Caco-2 (cell line): ENCODE results near the gene EBF3. TPM values are rescaled to one million over a fixed set of nuclear protein-coding genes. Genes with fewer than 3 reads are reported as not detected.

Source experiments
- BruUV-seq: library from RNA; stranded (reverse); fragments of 400-500 nt; replicated peaks from 2 replicates; lab custom pipeline; 2021; lab: Mats Ljungman, UMichigan
- CTCF ChIA-PET: fragments of 300-600 bp; sonication (Branson Sonifier 250); formaldehyde crosslinking; loops from one replicate; lab custom pipeline; 2022; ENCODE audit warnings: antibody characterized with exemption; lab: Charles Lee
- POLR2A ChIA-PET: fragments of 300-600 bp; sonication (Branson Sonifier 250); formaldehyde crosslinking; loops from one replicate; lab custom pipeline; 2022; ENCODE audit warnings: antibody characterized with exemption; lab: Charles Lee
- DNase-seq, 2 experiments: peaks; one replicate each; pipeline versions ENCODE4 v3.0.0 to v3.0.0-alpha.2; 2020 to 2022
- H3K27me3 ChIP-seq: replicated peaks from 2 replicates; pipeline ENCODE4 v1.6.0; 2011; ENCODE audit warnings: low read length; ENCODE audit not compliant: control insufficient read depth, insufficient read depth
- H3K36me3 ChIP-seq: 2 replicates; pipeline ENCODE4 v1.5.1; 2011; ENCODE audit warnings: low read length; ENCODE audit not compliant: control insufficient read depth, insufficient read depth
- H3K4me1 ChIP-seq: fragments of 250-450 bp; sonication (Bioruptor Pico); 2 replicates; pipeline ENCODE4 v1.5.1; 2020; ENCODE audit warnings: mild to moderate bottlenecking
- H3K4me3 ChIP-seq: 2 replicates; pipeline ENCODE4 v1.5.1; 2011; ENCODE audit warnings: low read depth, mild to moderate bottlenecking, control low read depth, low read length
- H3K9me3 ChIP-seq: fragments of 250-450 bp; sonication (Bioruptor Pico); 2 replicates; pipeline ENCODE4 v1.5.1; 2020; ENCODE audit warnings: mild to moderate bottlenecking, moderate library complexity
- H3K27ac Mint-ChIP-seq: one replicate; pipeline ENCODE4 v1.8.0; 2022; ENCODE audit warnings: mixed read lengths; ENCODE audit not compliant: unreplicated experiment
- H3K27me3 Mint-ChIP-seq: one replicate; pipeline ENCODE4 v1.8.0; 2022; ENCODE audit warnings: mixed read lengths; ENCODE audit not compliant: insufficient read depth, unreplicated experiment
- H3K36me3 Mint-ChIP-seq: one replicate; pipeline ENCODE4 v1.8.0; 2022; ENCODE audit warnings: mild to moderate bottlenecking, mixed read lengths; ENCODE audit not compliant: insufficient read depth, unreplicated experiment
- H3K4me1 Mint-ChIP-seq: one replicate; pipeline ENCODE4 v1.8.0; 2022; ENCODE audit warnings: low read depth, mixed read lengths; ENCODE audit not compliant: unreplicated experiment
- H3K4me3 Mint-ChIP-seq: one replicate; pipeline ENCODE4 v1.8.0; 2022; ENCODE audit warnings: mild to moderate bottlenecking, moderate library complexity, mixed read lengths; ENCODE audit not compliant: unreplicated experiment
- H3K9me3 Mint-ChIP-seq: one replicate; pipeline ENCODE4 v1.8.0; 2022; ENCODE audit warnings: mixed read lengths; ENCODE audit not compliant: unreplicated experiment
- intact Hi-C: fragments of 100-400 bp; cut with micrococcal nuclease; formaldehyde crosslinking; loops from one replicate; pipeline ENCODE4 v1.10.0; 2022; ENCODE audit not compliant: unreplicated experiment
- total RNA-seq: library from RNA; stranded (reverse); gene quantifications from 2 replicates; pipeline ENCODE4 v1.2.3, GENCODE V29; 2022
- TF ChIP-seq, protein P1 (sequence below), 2 experiments: fragments of 200-600 bp in 1 of 2; IDR thresholded peaks; 1 replicate in 1 of 2; 2 replicates in 1 of 2; pipeline versions ENCODE4 v1.5.1 to v1.8.0; 2011 to 2022; ENCODE audit warnings: antibody characterized with exemption in 1 of 2, control low read depth in 1 of 2, inconsistent platforms in 1 of 2, low read depth in 1 of 2, low read length in 1 of 2, mild to moderate bottlenecking in 1 of 2, moderate library complexity in 1 of 2; ENCODE audit not compliant: insufficient read depth in 1 of 2, severe bottlenecking in 1 of 2, unreplicated experiment in 1 of 2

The EBF3 gene
- total RNA-seq, 1 experiment from 2014 or later: 0.79 TPM

DNA sequence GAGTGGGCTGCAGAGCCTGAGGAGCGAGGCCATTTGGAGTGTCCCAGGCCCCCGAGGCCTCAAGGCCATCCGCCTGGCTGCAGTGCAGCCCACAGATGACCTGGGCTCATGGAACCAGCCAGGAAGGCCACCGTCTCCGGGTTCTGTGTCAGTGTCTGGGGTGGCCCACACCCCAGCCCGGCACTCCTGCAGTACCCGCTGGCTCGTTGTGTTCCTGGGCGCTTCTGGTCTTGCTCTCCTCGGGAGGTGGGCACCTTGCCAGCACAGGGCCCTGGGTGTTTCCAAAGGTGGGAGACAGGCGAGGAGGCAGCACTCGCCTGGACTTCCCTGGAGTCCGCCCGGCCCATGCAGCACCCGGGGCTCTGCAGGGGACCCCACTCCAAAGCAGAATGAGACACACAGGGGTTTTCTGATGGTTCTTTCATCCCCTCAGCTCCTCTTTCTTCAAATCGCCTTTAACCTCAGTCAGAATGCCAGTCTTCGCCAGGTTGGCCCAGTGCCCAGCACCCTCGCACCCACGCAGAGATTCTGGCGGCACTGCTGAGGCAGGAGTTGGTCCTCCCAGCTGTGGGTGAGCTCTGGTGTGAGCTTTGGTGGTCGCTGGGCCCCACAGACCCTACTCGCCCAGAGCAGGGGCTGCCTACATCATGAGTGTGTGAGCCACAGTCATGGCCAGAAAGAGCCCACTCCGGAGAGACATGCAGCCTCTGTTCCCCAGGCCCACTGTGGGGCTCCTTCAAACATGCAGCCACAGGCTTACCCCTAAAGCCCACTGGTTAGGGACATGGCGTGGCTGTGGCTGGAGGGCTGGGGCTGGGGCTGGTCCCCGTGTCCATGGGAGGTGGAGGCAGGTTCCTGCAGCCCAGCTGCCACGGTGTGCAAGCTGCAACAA lies 155.7 kb downstream of the EBF3 start:
- H3K36me3 Mint-ChIP-seq: no peaks in the 10 kb centered on the region
- H3K27ac Mint-ChIP-seq: no peak overlapping the region
- Histone ChIP-seq H3K4me3 (no peak overlapping the region), H3K27me3 (no peaks in the 10 kb centered on the region; the same call in 1 of the 2 replicates), H3K36me3 (no peaks in the 10 kb centered on the region), H3K9me3 (peaks cover 5% of the 10 kb centered on the region; the same call in 1 of the 2 replicates), H3K4me1 (no peaks in the 10 kb centered on the region)
- TF ChIP-seq, protein P1, sequence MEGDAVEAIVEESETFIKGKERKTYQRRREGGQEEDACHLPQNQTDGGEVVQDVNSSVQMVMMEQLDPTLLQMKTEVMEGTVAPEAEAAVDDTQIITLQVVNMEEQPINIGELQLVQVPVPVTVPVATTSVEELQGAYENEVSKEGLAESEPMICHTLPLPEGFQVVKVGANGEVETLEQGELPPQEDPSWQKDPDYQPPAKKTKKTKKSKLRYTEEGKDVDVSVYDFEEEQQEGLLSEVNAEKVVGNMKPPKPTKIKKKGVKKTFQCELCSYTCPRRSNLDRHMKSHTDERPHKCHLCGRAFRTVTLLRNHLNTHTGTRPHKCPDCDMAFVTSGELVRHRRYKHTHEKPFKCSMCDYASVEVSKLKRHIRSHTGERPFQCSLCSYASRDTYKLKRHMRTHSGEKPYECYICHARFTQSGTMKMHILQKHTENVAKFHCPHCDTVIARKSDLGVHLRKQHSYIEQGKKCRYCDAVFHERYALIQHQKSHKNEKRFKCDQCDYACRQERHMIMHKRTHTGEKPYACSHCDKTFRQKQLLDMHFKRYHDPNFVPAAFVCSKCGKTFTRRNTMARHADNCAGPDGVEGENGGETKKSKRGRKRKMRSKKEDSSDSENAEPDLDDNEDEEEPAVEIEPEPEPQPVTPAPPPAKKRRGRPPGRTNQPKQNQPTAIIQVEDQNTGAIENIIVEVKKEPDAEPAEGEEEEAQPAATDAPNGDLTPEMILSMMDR (IDR thresholded peaks at IDR 0.05; ENCODE audit: insufficient read depth in 1 of 2, low read depth in 1 of 2, low read length in 1 of 2, severe bottlenecking in 1 of 2, unreplicated experiment in 1 of 2): no peak
- CTCF ChIA-PET: no interaction called here
- H3K4me1 Mint-ChIP-seq: no peaks in the 10 kb centered on the region
- no peak for DNase-seq
- no peak overlapping the region for H3K4me3 Mint-ChIP-seq
- H3K9me3 Mint-ChIP-seq: peaks cover 25% of the 10 kb centered on the region
- intact Hi-C loops: no loop called here
- BruUV-seq: no TSS peak
- POLR2A ChIA-PET: no interaction called here
- peaks cover 6% of the 10 kb centered on the region for H3K27me3 Mint-ChIP-seq

DNA sequence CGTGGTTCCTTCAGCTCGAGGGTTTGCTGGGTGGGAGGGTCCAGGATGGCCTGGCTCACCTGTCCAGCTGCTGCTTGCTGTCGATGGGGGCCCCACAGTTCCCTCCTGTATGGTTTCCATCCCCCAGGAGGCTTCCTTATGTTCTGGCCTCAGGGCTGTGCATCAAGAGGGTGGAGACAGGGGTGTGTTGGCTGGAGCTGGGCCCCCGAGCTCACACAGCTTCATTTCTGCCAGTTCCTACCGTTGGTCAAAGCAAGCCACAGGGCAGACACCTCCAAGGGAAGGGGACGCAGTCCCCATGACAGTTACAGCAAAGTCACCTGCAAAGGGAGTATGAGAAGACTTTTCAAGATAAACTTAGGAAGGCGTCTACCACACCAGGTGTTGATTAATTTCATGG lies 156.9 kb downstream of the EBF3 start:
- H3K4me3 ChIP-seq: no peak overlapping the region
- peaks cover 5% of the 10 kb centered on the region; the same call in 1 of the 2 replicates for H3K9me3 ChIP-seq
- H3K36me3 ChIP-seq: no peaks in the 10 kb centered on the region
- H3K27me3 Mint-ChIP-seq: peaks cover 9% of the 10 kb centered on the region
- intact Hi-C loops: no loop called here
- BruUV-seq: no TSS peak
- H3K27me3 ChIP-seq: no peaks in the 10 kb centered on the region; the same call in 1 of the 2 replicates
- no peak overlapping the region for H3K27ac Mint-ChIP-seq
- CTCF ChIA-PET: no interaction called here
- no peaks in the 10 kb centered on the region for H3K4me1 Mint-ChIP-seq
- H3K4me3 Mint-ChIP-seq: no peak overlapping the region
- H3K4me1 ChIP-seq: no peaks in the 10 kb centered on the region
- POLR2A ChIA-PET: no interaction called here
- H3K9me3 Mint-ChIP-seq: peaks cover 37% of the 10 kb centered on the region
- H3K36me3 Mint-ChIP-seq: no peaks in the 10 kb centered on the region
- DNase-seq: no peak
- TF ChIP-seq, protein P1 (IDR thresholded peaks at IDR 0.05; ENCODE audit: insufficient read depth in 1 of 2, low read depth in 1 of 2, low read length in 1 of 2, severe bottlenecking in 1 of 2, unreplicated experiment in 1 of 2): no peak

DNA sequence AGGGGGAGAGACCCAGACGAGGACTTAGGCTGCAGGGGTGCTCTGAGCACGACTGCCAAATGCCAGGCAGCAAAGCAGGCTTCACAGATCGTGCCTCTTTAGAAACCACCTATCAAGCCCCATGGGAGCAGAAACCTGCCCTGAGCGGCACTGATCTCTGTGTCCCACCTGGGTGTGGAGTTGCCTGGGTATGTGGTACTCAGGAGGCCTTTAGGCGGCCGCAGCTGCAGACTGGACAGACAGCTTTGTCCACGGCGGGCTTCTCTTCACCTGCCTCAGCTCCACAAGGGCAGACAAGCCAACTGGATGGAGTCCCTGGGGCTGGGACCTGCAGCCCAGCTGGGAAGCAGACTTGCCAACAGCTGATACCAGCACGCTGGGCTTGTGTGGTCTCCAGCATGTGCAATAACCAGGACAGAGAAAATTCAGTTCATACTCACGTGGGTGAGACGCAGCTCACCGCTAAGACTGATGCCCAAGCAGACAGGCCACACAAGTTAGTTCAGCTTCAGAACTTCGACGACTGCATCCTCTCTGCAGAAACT lies 163.2 kb downstream of the EBF3 start:
- no peaks in the 10 kb centered on the region for H3K36me3 ChIP-seq
- Mint-ChIP-seq H3K27me3 (peaks cover 21% of the 10 kb centered on the region), H3K36me3 (no peaks in the 10 kb centered on the region), H3K4me3 (no peak overlapping the region), H3K9me3 (peaks cover 43% of the 10 kb centered on the region), H3K4me1 (no peaks in the 10 kb centered on the region), H3K27ac (no peak overlapping the region)
- H3K4me3 ChIP-seq: no peak overlapping the region
- no peaks in the 10 kb centered on the region for H3K27me3 ChIP-seq
- peaks cover 11% of the 10 kb centered on the region for H3K9me3 ChIP-seq
- CTCF ChIA-PET: no interaction called here
- no peaks in the 10 kb centered on the region for H3K4me1 ChIP-seq
- BruUV-seq: no TSS peak
- TF ChIP-seq, protein P1 (IDR thresholded peaks at IDR 0.05; ENCODE audit: insufficient read depth in 1 of 2, low read depth in 1 of 2, low read length in 1 of 2, severe bottlenecking in 1 of 2, unreplicated experiment in 1 of 2): no peak
- DNase-seq: no peak
- POLR2A ChIA-PET: no interaction called here
- intact Hi-C loops: no loop called here
